Inferior parietal cortex (tissue), 1 donor: ENCODE measurements around the gene LRMDA.

Experiments
- DNase-seq: peaks from one replicate; pipeline ENCODE4 v3.0.0-alpha.2; 2016; ENCODE audit errors: extremely low spot score

Gene LRMDA

DNA sequence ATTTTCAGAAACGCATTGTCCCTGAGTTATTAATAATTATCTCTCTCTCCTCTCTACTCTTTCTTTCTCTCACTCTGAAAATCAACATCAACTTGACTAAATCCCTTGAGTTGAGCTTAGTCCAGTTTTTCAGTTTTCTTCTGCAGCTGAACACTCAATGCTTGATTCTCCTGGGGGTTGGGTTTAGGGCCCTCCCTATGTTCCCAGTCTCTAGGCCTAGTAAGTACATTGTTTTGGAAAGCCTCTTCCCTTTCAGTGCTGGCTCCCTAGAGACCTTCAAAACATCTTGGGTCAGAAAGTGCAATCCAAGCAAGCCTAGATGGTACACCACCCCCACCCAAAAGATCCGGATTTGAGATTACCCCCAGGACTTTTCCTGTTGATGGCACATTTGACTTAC is 488.5 kb downstream of the LRMDA start:
- DNase-seq = no peak

DNA sequence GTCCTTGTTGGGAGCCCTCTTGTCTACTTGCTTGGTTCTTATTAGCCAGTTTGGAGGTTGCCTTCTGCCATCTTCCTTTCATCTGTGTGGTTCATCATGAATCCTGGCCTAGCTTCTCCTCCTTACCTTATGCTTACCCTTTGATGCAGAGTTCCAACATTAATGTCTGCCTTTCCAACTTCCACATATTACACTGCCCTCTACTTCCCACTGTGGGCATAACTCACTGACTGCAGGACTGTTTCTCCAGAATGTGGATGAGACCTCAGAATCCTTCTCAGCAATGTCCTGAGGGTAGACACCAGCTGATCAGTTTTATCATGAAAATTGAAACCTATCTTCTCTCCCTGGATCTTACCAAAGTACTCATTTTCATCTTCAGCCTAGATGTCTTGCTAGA is 491.0 kb downstream of the LRMDA start:
- no peak for DNase-seq

DNA sequence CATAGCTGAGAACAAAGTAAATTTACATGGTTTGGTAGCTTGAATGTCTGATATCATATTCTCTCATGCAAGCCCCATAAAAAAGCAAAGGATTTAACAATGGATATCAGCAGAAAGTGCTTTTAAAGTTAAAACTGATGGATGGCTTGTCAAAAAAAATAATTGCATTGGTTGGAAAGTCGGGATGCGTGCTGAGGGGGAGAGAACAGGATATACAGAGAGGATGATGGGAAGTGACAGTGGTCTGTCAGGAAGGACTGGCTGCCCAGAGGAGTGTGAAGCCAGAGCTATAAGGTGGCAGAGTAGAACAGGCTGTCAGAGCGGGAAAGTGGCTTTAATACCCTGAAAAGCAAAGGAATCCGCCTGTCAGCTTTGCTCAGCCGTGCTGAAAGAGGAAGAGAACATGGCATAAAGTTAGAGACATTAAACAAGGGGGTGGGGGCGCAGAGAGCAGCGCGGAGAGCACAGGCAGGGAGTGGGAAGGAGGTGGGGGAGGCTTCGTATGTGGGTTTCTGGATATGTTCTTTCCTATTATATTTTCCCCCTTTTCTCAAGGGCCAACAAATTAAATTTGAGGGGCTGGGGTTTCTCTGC is 493.0 kb downstream of the LRMDA start:
- no peak for DNase-seq

- no peak for DNase-seq
These were observed 494.6 kb downstream of the LRMDA start for GRCh38 chr10:75925999-75926398.

DNA sequence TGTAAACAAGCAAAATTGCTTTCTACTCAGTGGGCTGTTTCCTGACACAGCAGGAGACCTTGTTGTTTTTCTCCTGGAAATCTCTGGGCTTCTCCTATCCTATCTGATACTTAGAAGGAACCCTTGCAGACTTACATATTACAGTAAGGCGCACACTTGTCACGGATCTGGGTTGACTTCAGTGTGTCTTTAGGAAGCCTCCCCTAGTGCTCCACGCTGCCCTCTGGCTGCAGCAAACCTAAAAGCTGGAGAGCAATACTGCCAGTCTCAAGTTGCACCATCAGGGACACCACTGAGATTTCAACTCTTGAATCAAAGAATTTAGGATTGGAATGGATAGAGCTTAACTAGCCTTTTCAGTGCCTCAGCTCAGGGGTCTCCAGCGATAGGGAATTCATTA is 495.3 kb downstream of the LRMDA start:
- no peak for DNase-seq

- no peak for DNase-seq
These were observed 496.8 kb downstream of the LRMDA start for GRCh38 chr10:75928231-75928630.

DNA sequence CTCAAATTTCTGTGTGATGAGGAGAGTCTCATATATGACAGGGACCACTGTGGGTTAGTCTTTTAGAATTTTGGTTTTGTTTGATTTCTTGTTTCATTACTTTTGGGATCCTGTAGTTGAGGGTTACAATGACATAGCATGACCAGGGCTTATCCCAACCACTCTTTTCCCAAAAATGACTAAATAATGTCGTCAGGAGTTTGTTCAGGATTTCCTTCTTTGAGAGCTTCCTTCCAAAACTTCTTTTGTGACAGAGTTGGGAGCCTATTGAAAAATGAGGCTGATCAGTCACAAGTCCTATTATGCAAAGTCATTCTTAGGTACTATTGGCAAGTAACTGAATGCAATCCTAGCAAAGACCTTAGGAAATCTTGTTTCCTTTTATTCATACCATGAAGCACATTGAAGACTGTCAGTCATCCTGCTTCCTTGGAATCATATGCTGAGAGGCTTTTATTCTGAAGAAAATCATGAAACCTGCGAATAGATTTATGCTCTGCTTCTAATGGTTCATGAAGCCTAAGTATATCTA is 498.3 kb downstream of the LRMDA start:
- DNase-seq = no peak

DNA sequence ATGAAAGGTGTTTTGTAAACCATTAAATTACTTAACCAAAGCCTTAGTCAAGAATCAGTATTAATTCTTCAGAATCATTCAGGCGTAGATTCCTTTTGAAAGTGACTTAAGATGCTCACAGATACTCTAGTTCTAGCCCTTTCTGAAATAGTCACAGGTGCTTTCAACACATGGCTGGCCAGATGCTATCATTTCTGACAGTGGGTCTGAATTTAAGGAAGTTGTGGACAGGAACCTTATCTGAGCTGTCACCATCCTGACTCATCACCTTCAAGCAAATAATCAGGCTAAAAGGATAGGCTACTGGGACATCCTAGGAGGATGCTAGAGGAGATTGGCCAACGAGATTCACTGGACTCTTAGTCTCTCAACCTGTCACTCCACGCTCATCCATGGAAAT is 501.5 kb downstream of the LRMDA start:
- DNase-seq = no peak

GRCh38 chr10:75935240-75935639 is 503.8 kb downstream of the LRMDA start:
- no peak for DNase-seq

- no peak for DNase-seq
These were observed 504.4 kb downstream of the LRMDA start for GRCh38 chr10:75935650-75936400.

DNA sequence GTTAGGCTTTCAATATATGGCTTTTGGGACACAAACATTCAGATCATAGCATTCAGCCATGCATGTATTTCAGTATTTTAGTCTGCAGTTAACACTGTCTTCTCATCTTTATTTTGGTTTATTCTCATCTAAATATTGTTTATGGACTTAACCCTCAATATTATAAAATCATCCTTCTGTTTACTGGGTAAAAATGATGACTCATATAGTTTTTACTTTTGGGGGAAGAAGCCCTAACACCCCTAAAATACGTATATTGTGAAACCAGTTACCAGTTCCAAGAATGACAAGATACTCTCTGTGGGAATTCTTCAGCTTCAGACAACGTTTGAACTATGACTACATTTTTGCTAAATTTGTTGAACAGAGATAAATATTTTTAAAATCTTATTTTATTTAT is 505.4 kb downstream of the LRMDA start:
- no peak for DNase-seq

DNA sequence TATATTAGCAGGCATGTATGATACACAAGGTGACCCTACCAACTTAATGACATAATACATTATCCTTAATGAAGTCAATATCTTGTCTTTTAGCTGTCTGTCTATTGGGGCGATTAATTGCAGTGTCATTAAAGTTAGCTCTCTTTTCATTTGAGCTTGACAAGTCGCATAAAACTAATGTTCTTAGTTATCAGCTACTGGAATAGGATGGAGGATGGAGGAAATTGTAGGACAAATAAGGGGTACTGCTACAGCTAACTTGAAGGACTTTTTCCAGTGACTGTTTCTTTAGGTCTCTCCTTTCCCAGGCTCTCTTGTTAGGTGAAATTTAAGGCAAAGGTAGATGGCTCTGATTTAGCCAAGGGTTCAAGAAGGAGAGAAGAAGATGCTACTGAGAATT is 506.4 kb downstream of the LRMDA start:
- no peak for DNase-seq

- DNase-seq = no peak
These were observed 507.1 kb downstream of the LRMDA start for GRCh38 chr10:75938380-75939122.

DNA sequence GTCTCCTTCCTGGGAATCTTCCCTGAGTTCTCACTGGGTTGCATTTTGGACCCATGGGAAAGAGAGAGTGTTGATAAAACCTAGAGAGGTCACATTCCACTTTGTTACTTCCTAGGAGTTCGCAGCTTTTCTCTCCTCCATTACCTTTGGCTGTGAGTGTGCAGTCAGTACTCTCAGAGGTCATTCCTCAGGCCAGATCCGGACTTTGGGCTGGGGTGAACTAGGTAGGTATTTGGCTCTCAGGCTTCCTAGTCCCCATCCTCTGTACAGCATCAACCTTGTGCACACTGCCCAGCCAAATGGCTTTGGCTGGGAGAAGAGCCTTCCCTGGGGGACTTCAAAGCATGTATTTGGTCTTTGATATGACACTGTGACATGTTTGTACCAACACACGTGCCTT is 508.1 kb downstream of the LRMDA start:
- DNase-seq = no peak

- no peak for DNase-seq
These were observed 509.3 kb downstream of the LRMDA start for GRCh38 chr10:75940742-75941141.

DNA sequence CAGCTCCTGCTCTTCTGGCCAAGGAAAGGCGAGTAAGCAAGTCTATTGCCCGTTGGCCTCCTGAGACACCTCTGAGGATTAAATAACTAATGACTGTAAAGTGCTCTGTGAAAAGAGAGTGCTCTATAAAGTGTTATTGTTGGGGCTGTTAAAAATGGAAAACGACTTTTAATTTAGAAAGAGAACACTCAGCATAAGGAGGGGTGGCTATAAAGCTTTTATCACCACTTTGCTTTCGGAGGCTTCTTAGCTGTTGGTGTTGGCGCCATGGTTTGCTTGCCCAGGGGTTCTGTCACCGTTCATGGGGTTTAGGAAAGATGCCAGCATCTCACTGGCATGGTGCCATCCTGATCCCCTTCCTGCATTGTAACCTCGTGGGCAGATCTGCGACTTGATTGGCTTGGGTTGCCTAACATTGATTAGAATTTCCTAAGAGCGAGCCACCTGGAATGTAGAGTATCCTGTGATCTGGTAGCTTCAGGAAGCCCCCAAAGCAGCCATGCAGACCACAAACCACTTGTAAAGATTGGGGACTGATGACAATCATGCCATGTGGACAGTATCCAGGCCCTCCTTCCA is 509.9 kb downstream of the LRMDA start:
- no peak for DNase-seq

GRCh38 chr10:75944061-75944460 is 512.6 kb downstream of the LRMDA start:
- no peak for DNase-seq

DNA sequence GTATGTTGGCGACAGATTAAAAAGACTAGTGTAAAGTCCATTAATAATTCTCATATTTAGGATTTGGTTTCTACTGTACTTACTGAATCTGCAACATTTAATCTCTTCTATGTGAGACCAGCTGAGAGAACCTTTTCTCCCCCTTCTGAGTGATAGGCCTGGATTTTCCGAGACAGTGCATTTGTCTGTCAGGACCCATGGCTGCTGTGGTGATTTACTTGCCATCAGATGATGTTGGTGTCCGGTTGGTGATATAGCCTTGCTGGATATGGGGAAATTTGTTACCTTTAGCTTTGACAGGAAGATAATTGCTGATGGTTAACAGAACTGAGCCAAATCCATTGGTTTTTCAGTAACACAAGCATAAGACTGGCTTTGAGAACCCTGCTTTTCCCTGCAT is 517.2 kb downstream of the LRMDA start:
- no peak for DNase-seq

DNA sequence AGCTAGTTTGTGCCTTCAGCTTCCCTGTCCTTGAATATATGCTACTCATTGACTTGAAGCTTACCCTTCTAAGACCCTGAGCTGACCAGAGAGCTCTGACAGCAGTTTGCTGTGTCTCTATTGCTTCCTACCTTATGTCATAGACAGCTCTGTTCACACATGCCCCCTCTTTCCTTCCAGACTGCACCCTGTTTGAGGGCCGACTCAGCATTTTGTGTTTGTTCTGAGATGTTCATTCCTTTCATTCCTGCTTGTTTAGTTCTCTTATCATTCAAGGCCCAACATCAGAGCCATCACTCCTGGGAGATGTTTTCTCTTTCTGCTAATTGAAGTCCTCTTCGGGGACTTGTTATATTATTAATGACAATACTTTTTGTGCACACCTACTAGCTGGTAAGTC is 518.9 kb downstream of the LRMDA start:
- DNase-seq = no peak

GRCh38 chr10:75950997-75951589 is 519.7 kb downstream of the LRMDA start:
- no peak for DNase-seq

- no peak for DNase-seq
These were observed 520.2 kb downstream of the LRMDA start for GRCh38 chr10:75951627-75952026.

- DNase-seq = no peak
These were observed 520.7 kb downstream of the LRMDA start for GRCh38 chr10:75952093-75952492.
